Endothelial cell of umbilical vein (primary cell): ENCODE measurements around the gene RPRD1A.
A peak's percentile ranks its signal among the peaks of the same experiment; 100 is the strongest.

Source experiments
- CTCF ChIP-seq, 2 donors: IDR thresholded peaks; 1 replicate in 1 of 2; 2 replicates in 1 of 2; pipeline ENCODE4 v1.5.1; 2011; ENCODE audit warnings: low read length in 2 of 2, mild to moderate bottlenecking in 2 of 2, moderate library complexity in 2 of 2, control low read depth in 1 of 2, inconsistent platforms in 1 of 2, low read depth in 1 of 2; ENCODE audit not compliant: insufficient read depth in 1 of 2; ENCODE audit errors: extremely low read depth in 1 of 2
- EZH2 ChIP-seq: IDR thresholded peaks from 2 replicates; pipeline ENCODE4 v1.6.1; 2012; ENCODE audit warnings: borderline replicate concordance, low read depth, mild to moderate bottlenecking, moderate library complexity, low read length, inconsistent platforms; ENCODE audit not compliant: severe bottlenecking

GRCh38 chr18:36095936-36096519, 28.7 kb upstream of the RPRD1A start:
- TF ChIP-seq CTCF (IDR thresholded peaks at IDR 0.05; ENCODE audit: extremely low read depth in 1 of 2, insufficient read depth in 1 of 2, low read depth in 1 of 2, low read length in 2 of 2) (peak; percentile 19 to 29), EZH2 (no peak)
